ENCODE results near the gene GPATCH2.
A peak's percentile ranks its signal among the peaks of the same experiment; 100 is the strongest.

The GPATCH2 gene

GRCh38 chr1:217539510-217539909 lies 91.4 kb downstream of the GPATCH2 start:
- H2AFZ ChIP-seq (ENCODE audit: insufficient read depth, low read length, poor library complexity) = no peak overlapping the region

GRCh38 chr1:217535601-217536377 lies 95.1 kb downstream of the GPATCH2 start:
- H3K4me1 ChIP-seq (ENCODE audit: control insufficient read depth in 1 of 2, insufficient read depth in 2 of 2, low read length in 2 of 2) = no peaks in the 10 kb centered on the region
- no peak overlapping the region for H3K14ac ChIP-seq (ENCODE audit: low read length)
- no peak overlapping the region for H2BK5ac ChIP-seq (ENCODE audit: low read depth, low read length, poor library complexity)
- no peaks in the 10 kb centered on the region for H3K79me1 ChIP-seq (ENCODE audit: low read length)
- H2AFZ ChIP-seq (ENCODE audit: insufficient read depth, low read length, poor library complexity) = no peak overlapping the region
- no peak overlapping the region for H3K27ac ChIP-seq (ENCODE audit: low read depth, low read length)
- H4K12ac ChIP-seq (ENCODE audit: low read depth, low read length) = no peak overlapping the region
- no peaks in the 10 kb centered on the region for H3K27me3 ChIP-seq (ENCODE audit: insufficient read depth, low read length)
- H3K79me2 ChIP-seq (ENCODE audit: control insufficient read depth, insufficient read depth, low read length, poor library complexity) = no peaks in the 10 kb centered on the region
- H3K4ac ChIP-seq (ENCODE audit: low read depth, low read length) = no peak overlapping the region
- no peak overlapping the region for H3K23ac ChIP-seq (ENCODE audit: low read length)
- no peak overlapping the region for H2BK120ac ChIP-seq (ENCODE audit: insufficient read depth, low read length, poor library complexity)
- H3K4me2 ChIP-seq (ENCODE audit: low read length) = no peak overlapping the region
- no peaks in the 10 kb centered on the region for H3K9me3 ChIP-seq (ENCODE audit: insufficient read depth, low read depth, low read length)
- peak; percentile 66 to 91 for DNase-seq
- H3K9ac ChIP-seq (ENCODE audit: low read length) = no peak overlapping the region
- no peak overlapping the region for H4K8ac ChIP-seq (ENCODE audit: low read depth, low read length)
- H3K4me3 ChIP-seq (ENCODE audit: low read depth, low read length) = no peak overlapping the region
- no peaks in the 10 kb centered on the region for H3K36me3 ChIP-seq (ENCODE audit: control insufficient read depth in 1 of 2, insufficient read depth in 2 of 2, low read length in 2 of 2)
- H2BK12ac ChIP-seq (ENCODE audit: low read length) = no peak overlapping the region
- no peak overlapping the region for H4K91ac ChIP-seq (ENCODE audit: low read depth, low read length)
- no peak overlapping the region for H3K18ac ChIP-seq (ENCODE audit: low read length)
- WGBS (ENCODE audit: extremely low coverage, insufficient coverage, insufficient read length) = no CpG with 5 or more reads among the region's 9 CpGs
- H2AK5ac ChIP-seq (ENCODE audit: low read length) = no peak overlapping the region

More at GRCh38 chr1:217539510-217539909, 91.4 kb downstream of the GPATCH2 start:
- H3K14ac ChIP-seq (ENCODE audit: low read length) = no peak overlapping the region
- H3K4ac ChIP-seq (ENCODE audit: low read depth, low read length) = no peak overlapping the region
- H3K79me1 ChIP-seq (ENCODE audit: low read length) = no peaks in the 10 kb centered on the region
- H3K4me3 ChIP-seq (ENCODE audit: low read depth, low read length) = no peak overlapping the region
- no peaks in the 10 kb centered on the region for H3K79me2 ChIP-seq (ENCODE audit: control insufficient read depth, insufficient read depth, low read length, poor library complexity)
- no CpG with 5 or more reads among the region's 2 CpGs for WGBS (ENCODE audit: extremely low coverage, insufficient coverage, insufficient read length)
- no peak overlapping the region for H2BK12ac ChIP-seq (ENCODE audit: low read length)
- H2AK5ac ChIP-seq (ENCODE audit: low read length) = no peak overlapping the region
- H3K36me3 ChIP-seq (ENCODE audit: control insufficient read depth in 1 of 2, insufficient read depth in 2 of 2, low read length in 2 of 2) = no peaks in the 10 kb centered on the region
- no peaks in the 10 kb centered on the region for H3K4me1 ChIP-seq (ENCODE audit: control insufficient read depth in 1 of 2, insufficient read depth in 2 of 2, low read length in 2 of 2)
- no peak overlapping the region for H4K8ac ChIP-seq (ENCODE audit: low read depth, low read length)
- H2BK120ac ChIP-seq (ENCODE audit: insufficient read depth, low read length, poor library complexity) = no peak overlapping the region
- no peak overlapping the region for H2BK5ac ChIP-seq (ENCODE audit: low read depth, low read length, poor library complexity)
- no peak overlapping the region for H4K12ac ChIP-seq (ENCODE audit: low read depth, low read length)
- no peak overlapping the region for H3K23ac ChIP-seq (ENCODE audit: low read length)
- no peak overlapping the region for H3K9ac ChIP-seq (ENCODE audit: low read length)
- no peak overlapping the region for H3K27ac ChIP-seq (ENCODE audit: low read depth, low read length)
- H3K27me3 ChIP-seq (ENCODE audit: insufficient read depth, low read length) = no peaks in the 10 kb centered on the region
- no peak overlapping the region for H3K4me2 ChIP-seq (ENCODE audit: low read length)
- DNase-seq = no peak
- H3K18ac ChIP-seq (ENCODE audit: low read length) = no peak overlapping the region
- H4K91ac ChIP-seq (ENCODE audit: low read depth, low read length) = no peak overlapping the region
- H3K9me3 ChIP-seq (ENCODE audit: insufficient read depth, low read depth, low read length) = no peaks in the 10 kb centered on the region

GRCh38 chr1:217534566-217534965 lies 96.3 kb downstream of the GPATCH2 start:
- Histone ChIP-seq H3K36me3 (ENCODE audit: control insufficient read depth in 1 of 2, insufficient read depth in 2 of 2, low read length in 2 of 2) (no peaks in the 10 kb centered on the region), H4K12ac (ENCODE audit: low read depth, low read length) (no peak overlapping the region), H4K91ac (ENCODE audit: low read depth, low read length) (no peak overlapping the region), H2AFZ (ENCODE audit: insufficient read depth, low read length, poor library complexity) (no peak overlapping the region), H3K27ac (ENCODE audit: low read depth, low read length) (no peak overlapping the region), H3K9ac (ENCODE audit: low read length) (no peak overlapping the region), H3K4me2 (ENCODE audit: low read length) (no peak overlapping the region), H3K14ac (ENCODE audit: low read length) (no peak overlapping the region), H3K4me3 (ENCODE audit: low read depth, low read length) (no peak overlapping the region), H2BK12ac (ENCODE audit: low read length) (no peak overlapping the region), H3K18ac (ENCODE audit: low read length) (no peak overlapping the region), H2AK5ac (ENCODE audit: low read length) (no peak overlapping the region), H3K4me1 (ENCODE audit: control insufficient read depth in 1 of 2, insufficient read depth in 2 of 2, low read length in 2 of 2) (no peaks in the 10 kb centered on the region), H3K79me1 (ENCODE audit: low read length) (no peaks in the 10 kb centered on the region), H3K23ac (ENCODE audit: low read length) (no peak overlapping the region), H2BK5ac (ENCODE audit: low read depth, low read length, poor library complexity) (no peak overlapping the region), H3K27me3 (ENCODE audit: insufficient read depth, low read length) (no peaks in the 10 kb centered on the region), H3K9me3 (ENCODE audit: insufficient read depth, low read depth, low read length) (no peaks in the 10 kb centered on the region), H3K79me2 (ENCODE audit: control insufficient read depth, insufficient read depth, low read length, poor library complexity) (no peaks in the 10 kb centered on the region), H4K8ac (ENCODE audit: low read depth, low read length) (no peak overlapping the region), H3K4ac (ENCODE audit: low read depth, low read length) (no peak overlapping the region), H2BK120ac (ENCODE audit: insufficient read depth, low read length, poor library complexity) (no peak overlapping the region)
- WGBS (ENCODE audit: extremely low coverage, insufficient coverage, insufficient read length) = no CpG with 5 or more reads among the region's 1 CpG
- no peak for DNase-seq

GRCh38 chr1:217528271-217528670 lies 102.6 kb downstream of the GPATCH2 start:
- no peak overlapping the region for H3K23ac ChIP-seq (ENCODE audit: low read length)
- H4K91ac ChIP-seq (ENCODE audit: low read depth, low read length) = no peak overlapping the region
- peak; percentile 38 to 68 for DNase-seq
- H4K12ac ChIP-seq (ENCODE audit: low read depth, low read length) = no peak overlapping the region
- H3K14ac ChIP-seq (ENCODE audit: low read length) = no peak overlapping the region
- H4K8ac ChIP-seq (ENCODE audit: low read depth, low read length) = no peak overlapping the region
- no peak overlapping the region for H3K4ac ChIP-seq (ENCODE audit: low read depth, low read length)
- no peak overlapping the region for H2AFZ ChIP-seq (ENCODE audit: insufficient read depth, low read length, poor library complexity)
- H2BK120ac ChIP-seq (ENCODE audit: insufficient read depth, low read length, poor library complexity) = no peak overlapping the region
- no peaks in the 10 kb centered on the region for H3K79me1 ChIP-seq (ENCODE audit: low read length)
- H3K4me3 ChIP-seq (ENCODE audit: low read depth, low read length) = no peak overlapping the region
- no peak overlapping the region for H3K27ac ChIP-seq (ENCODE audit: low read depth, low read length)
- H3K4me2 ChIP-seq (ENCODE audit: low read length) = no peak overlapping the region
- no peak overlapping the region for H3K9ac ChIP-seq (ENCODE audit: low read length)
- H2BK5ac ChIP-seq (ENCODE audit: low read depth, low read length, poor library complexity) = no peak overlapping the region
- H3K36me3 ChIP-seq (ENCODE audit: control insufficient read depth in 1 of 2, insufficient read depth in 2 of 2, low read length in 2 of 2) = no peaks in the 10 kb centered on the region
- no peaks in the 10 kb centered on the region for H3K9me3 ChIP-seq (ENCODE audit: insufficient read depth, low read depth, low read length)
- no CpG with 5 or more reads among the region's 3 CpGs for WGBS (ENCODE audit: extremely low coverage, insufficient coverage, insufficient read length)
- no peak overlapping the region for H2AK5ac ChIP-seq (ENCODE audit: low read length)
- H3K18ac ChIP-seq (ENCODE audit: low read length) = no peak overlapping the region
- H3K27me3 ChIP-seq (ENCODE audit: insufficient read depth, low read length) = no peaks in the 10 kb centered on the region
- H3K4me1 ChIP-seq (ENCODE audit: control insufficient read depth in 1 of 2, insufficient read depth in 2 of 2, low read length in 2 of 2) = no peaks in the 10 kb centered on the region
- H3K79me2 ChIP-seq (ENCODE audit: control insufficient read depth, insufficient read depth, low read length, poor library complexity) = no peaks in the 10 kb centered on the region
- no peak overlapping the region for H2BK12ac ChIP-seq (ENCODE audit: low read length)

All from trophoblast cell (in vitro differentiated cells and primary cell).